Activated T-cell treated with anti-CD3 and anti-CD28 coated beads for 48 hours (primary cell): ENCODE results near the gene PHLDA3.

Experiments used
- DNase-seq: peaks from one replicate; pipeline ENCODE4 v3.0.0-alpha.2; 2020; ENCODE audit warnings: low read depth

The PHLDA3 gene

GRCh38 chr1:201429736-201430501 lies 39.1 kb downstream of the PHLDA3 start:
- no peak for DNase-seq

GRCh38 chr1:201427963-201428362 lies 41.0 kb downstream of the PHLDA3 start:
- no peak for DNase-seq

- DNase-seq, result no peak
These were observed 42.3 kb downstream of the PHLDA3 start for GRCh38 chr1:201426479-201427310.

GRCh38 chr1:201424146-201424545 lies 44.8 kb downstream of the PHLDA3 start:
- no peak for DNase-seq

GRCh38 chr1:201423655-201424054 lies 45.3 kb downstream of the PHLDA3 start:
- no peak for DNase-seq

GRCh38 chr1:201422436-201423030 lies 46.5 kb downstream of the PHLDA3 start:
- no peak for DNase-seq

GRCh38 chr1:201422026-201422425 lies 47.0 kb downstream of the PHLDA3 start:
- no peak for DNase-seq

- DNase-seq, result no peak
These were observed 47.9 kb downstream of the PHLDA3 start for GRCh38 chr1:201421041-201421440.

GRCh38 chr1:201420608-201421002 lies 48.4 kb downstream of the PHLDA3 start:
- DNase-seq, result no peak

- DNase-seq, result no peak
These were observed 49.0 kb downstream of the PHLDA3 start for GRCh38 chr1:201419746-201420607.

- no peak for DNase-seq
These were observed 49.7 kb downstream of the PHLDA3 start for GRCh38 chr1:201419256-201419655.

- no peak for DNase-seq
These were observed 50.5 kb downstream of the PHLDA3 start for GRCh38 chr1:201418461-201418860.
